Aorta (tissue), 5 donors: ENCODE data around the gene C1QB. TPM values are rescaled to one million over a fixed set of nuclear protein-coding genes. Genes with fewer than 3 reads are reported as not detected.

Experiments
- ATAC-seq: fragments of 200-7000 bp; cut with Tn5 transposase; one replicate; pipeline ENCODE4 v1.9.1; 2022; ENCODE audit warnings: moderate library complexity; ENCODE audit not compliant: low FRiP score
- DNase-seq, 2 donors: peaks; one replicate each; pipeline ENCODE4 v3.0.0-alpha.2; 2020
- H3K27ac ChIP-seq, 2 donors: one replicate each; pipeline ENCODE4 v1.5.1; 2013; ENCODE audit warnings: low read length in 2 of 2, mild to moderate bottlenecking in 2 of 2, moderate library complexity in 2 of 2, control low read depth in 1 of 2, inconsistent platforms in 1 of 2, low read depth in 1 of 2
- H3K27me3 ChIP-seq, 2 donors: one replicate each; pipeline ENCODE4 v1.6.1; 2013; ENCODE audit warnings: control low read depth in 1 of 2, low read length in 1 of 2, mild to moderate bottlenecking in 1 of 2, moderate library complexity in 1 of 2; ENCODE audit not compliant: insufficient read depth in 2 of 2, control insufficient read depth in 1 of 2
- H3K36me3 ChIP-seq, 2 donors: one replicate each; pipeline ENCODE4 v1.6.1; 2013; ENCODE audit warnings: control low read depth in 1 of 2, low read length in 1 of 2, mild to moderate bottlenecking in 1 of 2; ENCODE audit not compliant: insufficient read depth in 2 of 2, control insufficient read depth in 1 of 2
- H3K4me1 ChIP-seq, 2 donors: one replicate each; pipeline ENCODE4 v1.6.1; 2013; ENCODE audit warnings: low read length in 2 of 2, control low read depth in 1 of 2, mild to moderate bottlenecking in 1 of 2, moderate library complexity in 1 of 2; ENCODE audit not compliant: insufficient read depth in 2 of 2, control insufficient read depth in 1 of 2
- H3K4me3 ChIP-seq, 2 donors: one replicate each; pipeline ENCODE4 v1.5.1; 2013; ENCODE audit warnings: low read length in 2 of 2, control low read depth in 1 of 2, mild to moderate bottlenecking in 1 of 2
- H3K9me3 ChIP-seq: one replicate; pipeline ENCODE4 v1.6.1; 2013; ENCODE audit warnings: mild to moderate bottlenecking, low read length; ENCODE audit not compliant: control insufficient read depth
- WGBS, 2 donors: extraction: QIAGEN DNeasy Blood & Tissue Kit; methylation state at CpG; one replicate each; pipeline ENCODE4 v1.1.7; 2013; 5-methylcytosine and 5-hydroxymethylcytosine counted together
- intact Hi-C, 2 donors: fragments of 100-400 bp; cut with DNase I; formaldehyde crosslinking; loops; one replicate each; pipeline versions ENCODE4 v1.14.2 to v1.15.0; 2022
- polyA plus RNA-seq, 2 donors: library from polyadenylated mRNA; stranded (reverse); fragments of 200-250 nt; gene quantifications; one replicate each; pipeline ENCODE4 v1.2.3, GENCODE V29; 2013
- total RNA-seq, 2 donors: library from RNA; stranded (reverse); fragmentation: NEBNext Ultra II Directional; extraction: Animal tissue kit (Norgen Biotek cat#: 25700); gene quantifications; one replicate each; pipeline ENCODE4 v1.2.1, GENCODE V29; 2021
- donor health status: healthy with polysubstance abuse.
- donor health status: Bipolar disorder and iron deficiency.
- donor health status: DM: no; HTN: no; CAD: no.
- donor health status: DM: no; HTN: no; CAD: no.
- donor health status: DM: yes; HTN: yes; CAD: no.

The C1QB gene
- total and polyA plus RNA-seq, 4 donors: 84.7 to 425 (median 267) TPM

DNA sequence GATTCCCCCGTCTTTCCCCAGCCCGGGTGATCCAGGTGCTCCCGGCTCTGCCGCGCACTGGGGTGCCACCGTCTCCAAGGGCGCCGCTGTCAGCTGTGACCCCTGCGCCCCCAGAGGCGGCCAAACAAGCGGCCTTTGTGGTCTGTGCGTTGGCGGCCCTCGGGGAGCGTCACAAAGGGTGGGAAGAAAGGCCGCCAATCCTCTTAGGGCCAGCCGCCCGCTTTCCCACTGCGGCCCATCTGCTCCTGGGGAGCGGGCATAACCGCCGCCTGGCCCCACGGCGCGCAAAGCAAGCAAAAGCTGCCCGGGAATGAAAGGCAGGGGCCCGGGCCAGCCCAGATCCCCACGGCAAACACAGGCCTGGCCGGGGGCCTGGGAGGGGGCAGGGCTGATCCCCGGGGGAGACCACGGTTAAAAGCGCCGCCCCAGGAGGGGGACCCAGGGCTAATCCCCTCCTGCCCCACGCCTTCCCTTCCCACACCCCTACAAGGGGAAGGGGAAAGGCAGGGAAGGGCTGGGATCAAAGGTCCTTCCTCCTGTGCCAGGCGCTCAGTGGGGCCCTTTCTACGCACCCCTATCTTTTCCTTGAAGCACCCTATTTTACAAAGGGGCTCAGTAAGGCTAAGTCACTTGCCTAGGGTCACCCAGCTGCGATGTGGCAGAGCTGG lies 24.0 kb downstream of the C1QB start:
- intact Hi-C loops: no loop called here
- H3K4me3 ChIP-seq: no peak overlapping the region
- no peaks in the 10 kb centered on the region for H3K9me3 ChIP-seq
- H3K27me3 ChIP-seq: no peaks in the 10 kb centered on the region
- ATAC-seq (no peak), DNase-seq (no peak)
- H3K36me3 ChIP-seq: no peaks in the 10 kb centered on the region
- no peak overlapping the region for H3K27ac ChIP-seq
- 70 to 72% methylated on average over 31 to 37 of the region's 37 CpGs for WGBS, 2 donors
- H3K4me1 ChIP-seq: no peaks in the 10 kb centered on the region

DNA sequence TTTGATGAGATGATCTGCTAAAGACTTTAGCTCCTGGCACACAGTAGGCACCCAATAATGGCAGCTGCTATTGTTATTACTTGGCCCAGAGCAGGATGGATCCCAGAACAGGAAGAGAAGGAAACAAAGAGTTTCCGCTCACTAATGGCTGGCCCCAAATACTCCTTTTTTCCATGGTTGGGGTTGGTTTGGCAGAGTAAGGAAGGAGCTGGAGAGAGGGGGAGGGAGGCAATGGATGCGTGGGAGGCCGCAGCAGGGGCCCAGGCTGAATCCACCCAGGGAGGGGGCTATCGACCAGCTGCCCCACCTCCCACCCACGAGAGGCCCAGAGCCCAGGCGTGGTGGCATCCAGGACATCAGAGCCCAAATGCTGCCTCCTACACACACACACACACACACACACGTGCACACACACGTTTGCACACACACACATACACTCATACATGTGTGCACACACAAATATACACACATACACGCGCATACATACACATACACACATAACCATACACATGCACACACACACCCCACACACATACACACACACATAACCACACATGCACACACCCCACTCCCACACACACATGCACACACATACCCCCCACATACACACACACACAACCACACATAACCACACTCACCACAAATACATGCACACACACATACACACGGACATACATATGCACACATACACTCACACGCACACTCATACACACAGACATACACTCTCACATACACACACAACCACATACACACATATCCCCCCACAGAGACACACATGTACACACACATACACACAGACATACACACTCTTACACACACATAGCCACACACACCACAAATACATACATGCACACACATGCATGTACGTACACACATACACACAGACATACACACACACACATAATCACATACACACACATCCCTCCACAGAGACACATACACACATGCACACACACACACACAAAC lies 25.2 kb downstream of the C1QB start:
- intact Hi-C loops: no loop called here
- Histone ChIP-seq H3K27me3 (no peaks in the 10 kb centered on the region), H3K4me1 (no peaks in the 10 kb centered on the region), H3K9me3 (no peaks in the 10 kb centered on the region), H3K27ac (no peak overlapping the region), H3K36me3 (no peaks in the 10 kb centered on the region), H3K4me3 (no peak overlapping the region)
- ATAC-seq (no peak), DNase-seq (no peak)
- 86 to 88% methylated on average over 13 of the region's 13 CpGs for WGBS, 2 donors

- DNase-seq (no peak), ATAC-seq (no peak)
- Histone ChIP-seq H3K4me1 (no peaks in the 10 kb centered on the region), H3K9me3 (no peaks in the 10 kb centered on the region), H3K27me3 (no peaks in the 10 kb centered on the region), H3K36me3 (no peaks in the 10 kb centered on the region), H3K4me3 (no peak overlapping the region), H3K27ac (no peak overlapping the region)
- intact Hi-C loops: no loop called here
- WGBS, 2 donors: 80 to 82% methylated on average over 9 of the region's 9 CpGs
These were observed 27.7 kb downstream of the C1QB start for GRCh38 chr1:22680726-22681125.

DNA sequence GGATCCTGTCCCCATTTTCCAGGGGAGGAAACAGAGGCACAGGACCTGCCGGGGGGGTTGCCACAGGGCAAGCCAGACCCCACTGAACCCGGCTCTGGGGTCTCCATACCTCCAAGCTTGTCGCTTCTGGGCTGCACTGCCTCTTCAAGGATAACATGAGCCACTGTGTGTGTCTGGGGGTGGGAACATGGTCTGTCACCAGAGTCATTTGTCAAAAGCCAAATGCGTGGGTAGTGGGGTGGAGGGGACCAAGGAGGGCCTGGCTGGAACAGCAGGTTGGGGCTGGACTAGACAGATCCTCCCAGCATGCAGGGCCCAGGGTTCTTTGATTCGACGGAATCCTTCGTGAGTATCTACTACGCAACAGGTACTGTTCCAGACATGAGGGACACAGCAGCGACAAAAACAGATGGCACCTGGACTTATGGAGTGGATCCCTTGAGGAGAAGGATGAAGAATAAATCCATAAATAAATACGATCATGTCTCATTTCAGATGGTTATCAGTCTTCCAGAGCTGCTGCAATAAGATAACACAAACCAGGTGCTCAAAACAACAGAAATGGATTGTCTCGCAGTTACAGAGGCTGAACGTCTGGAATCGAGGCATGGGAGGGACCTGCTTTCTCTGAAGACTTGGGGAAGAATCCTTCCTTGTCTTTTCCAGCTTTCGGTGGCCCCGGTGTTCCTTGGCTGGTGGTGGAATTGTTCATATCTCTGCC lies 28.7 kb downstream of the C1QB start:
- DNase-seq (no peak), ATAC-seq (no peak)
- H3K9me3 ChIP-seq: no peaks in the 10 kb centered on the region
- no peak overlapping the region for H3K27ac ChIP-seq
- H3K4me1 ChIP-seq: no peaks in the 10 kb centered on the region
- intact Hi-C loops: no loop called here
- H3K27me3 ChIP-seq: no peaks in the 10 kb centered on the region
- H3K36me3 ChIP-seq: no peaks in the 10 kb centered on the region
- 79 to 82% methylated on average over 15 of the region's 15 CpGs for WGBS, 2 donors
- H3K4me3 ChIP-seq: no peak overlapping the region

DNA sequence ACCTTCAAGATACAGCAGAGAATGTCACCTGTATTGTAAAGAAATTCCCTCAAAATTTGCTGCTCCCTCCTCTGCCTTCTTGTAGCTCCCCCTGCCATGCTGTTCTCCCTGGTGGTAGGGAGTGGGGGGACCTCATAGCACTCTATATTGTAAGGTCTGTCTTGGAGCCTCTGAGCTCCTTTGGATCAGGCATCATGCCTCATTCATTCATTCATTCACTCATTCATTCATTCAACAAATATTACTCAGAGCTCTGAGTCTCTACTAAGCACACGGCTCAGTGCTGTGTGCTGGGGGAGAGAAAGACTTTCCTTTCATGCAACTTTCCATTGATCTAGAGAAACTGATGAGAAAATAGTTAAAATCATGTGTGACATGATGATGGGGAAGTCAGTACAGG lies 30.5 kb downstream of the C1QB start:
- H3K4me1 ChIP-seq: no peaks in the 10 kb centered on the region
- H3K4me3 ChIP-seq: no peak overlapping the region
- intact Hi-C loops: no loop called here
- H3K27me3 ChIP-seq: no peaks in the 10 kb centered on the region
- DNase-seq (no peak), ATAC-seq (no peak)
- H3K9me3 ChIP-seq: no peaks in the 10 kb centered on the region
- 88 to 90% methylated on average over 1 of the region's 1 CpG for WGBS, 2 donors
- H3K27ac ChIP-seq: no peak overlapping the region
- H3K36me3 ChIP-seq: no peaks in the 10 kb centered on the region

DNA sequence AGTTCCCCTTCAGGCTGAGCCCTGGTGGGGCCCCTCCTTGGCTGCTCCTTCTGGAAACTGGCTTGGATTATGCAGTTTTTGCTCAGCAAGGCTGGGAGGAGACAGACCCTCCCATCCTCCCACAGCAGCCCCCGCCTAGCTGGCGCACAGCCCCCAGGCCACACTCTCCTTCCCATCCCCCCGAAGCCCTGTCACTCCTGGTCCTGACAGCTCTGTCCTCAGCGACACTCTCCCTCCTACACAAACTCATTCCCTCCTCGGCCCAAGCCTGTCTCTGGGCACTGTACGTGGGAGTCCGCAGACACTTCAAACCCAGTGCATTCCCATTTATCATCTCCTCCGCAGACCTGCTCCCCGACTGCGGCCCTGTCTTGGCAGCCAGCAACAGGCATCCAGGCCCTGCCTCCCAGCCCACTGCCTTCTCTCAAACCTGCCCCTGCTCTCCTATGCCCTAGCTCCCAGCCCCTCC lies 32.6 kb downstream of the C1QB start:
- Histone ChIP-seq H3K4me3 (no peak overlapping the region), H3K27me3 (no peaks in the 10 kb centered on the region), H3K4me1 (no peaks in the 10 kb centered on the region), H3K36me3 (no peaks in the 10 kb centered on the region), H3K9me3 (no peaks in the 10 kb centered on the region), H3K27ac (no peak overlapping the region)
- 38 to 48% methylated on average over 10 of the region's 10 CpGs for WGBS, 2 donors
- no peak for DNase-seq
- intact Hi-C loops: no loop called here
- no peak for ATAC-seq

GRCh38 chr1:22687191-22687590 lies 34.2 kb downstream of the C1QB start:
- WGBS, 2 donors: 92 to 94% methylated on average over 2 of the region's 2 CpGs
- Histone ChIP-seq H3K9me3 (no peaks in the 10 kb centered on the region), H3K27me3 (no peaks in the 10 kb centered on the region), H3K4me1 (no peaks in the 10 kb centered on the region), H3K27ac (no peak overlapping the region), H3K36me3 (no peaks in the 10 kb centered on the region), H3K4me3 (no peak overlapping the region)
- DNase-seq (no peak), ATAC-seq (no peak)
- intact Hi-C loops: no loop called here

GRCh38 chr1:22688466-22688865 lies 35.4 kb downstream of the C1QB start:
- no peak overlapping the region for H3K27ac ChIP-seq
- no peak overlapping the region for H3K4me3 ChIP-seq
- DNase-seq (no peak), ATAC-seq (no peak)
- no peaks in the 10 kb centered on the region for H3K36me3 ChIP-seq
- H3K4me1 ChIP-seq: no peaks in the 10 kb centered on the region
- no peaks in the 10 kb centered on the region for H3K9me3 ChIP-seq
- H3K27me3 ChIP-seq: no peaks in the 10 kb centered on the region
- intact Hi-C loops: no loop called here
